WTC11 (cell line): ENCODE results near the gene C19orf73. TPM values are rescaled to one million over a fixed set of nuclear protein-coding genes. Genes with fewer than 3 reads are reported as not detected.

Experiments
- ATAC-seq: fragments of 200-7000 bp; cut with Tn5 transposase; 2 replicates; pipeline ENCODE4 v1.10.0; 2021; ENCODE audit warnings: mild to moderate bottlenecking, moderate library complexity
- CTCF ChIA-PET: fragments of 300-600 bp; sonication (Branson Sonifier 250); formaldehyde crosslinking; loops from one replicate; lab custom pipeline; 2021; ENCODE audit warnings: antibody characterized with exemption; lab: Charles Lee
- POLR2A ChIA-PET: fragments of 350-600 bp; sonication (Branson Sonifier 250); formaldehyde crosslinking; loops from one replicate; lab custom pipeline; 2021; ENCODE audit warnings: antibody characterized with exemption; lab: Charles Lee
- DNase-seq: peaks from one replicate; pipeline ENCODE4 v3.0.0; 2021; ENCODE audit warnings: low spot score
- H3K27ac Mint-ChIP-seq: 2 replicates; pipeline ENCODE4 v1.8.0; 2021; ENCODE audit warnings: mixed read lengths
- H3K27me3 Mint-ChIP-seq: 2 replicates; pipeline ENCODE4 v1.8.0; 2021; ENCODE audit warnings: low read depth, mild to moderate bottlenecking, moderate library complexity, mixed read lengths
- H3K36me3 Mint-ChIP-seq: 2 replicates; pipeline ENCODE4 v1.8.0; 2021; ENCODE audit warnings: mixed read lengths
- H3K4me1 Mint-ChIP-seq: 2 replicates; pipeline ENCODE4 v1.8.0; 2022; ENCODE audit warnings: mixed read lengths
- H3K4me3 Mint-ChIP-seq: 2 replicates; pipeline ENCODE4 v1.8.0; 2021; ENCODE audit warnings: mild to moderate bottlenecking, moderate library complexity, mixed read lengths
- H3K9me3 Mint-ChIP-seq: 2 replicates; pipeline ENCODE4 v1.8.0; 2021; ENCODE audit warnings: mixed read lengths
- CBFB ChIP-seq: sonication (generic); formaldehyde crosslinking; IDR thresholded peaks from 2 replicates; pipeline ENCODE4 v1.8.1; 2022; ENCODE audit warnings: mild to moderate bottlenecking, low read depth, missing genetic modification reagents
- CREB1 ChIP-seq: sonication (generic); formaldehyde crosslinking; IDR thresholded peaks from 2 replicates; pipeline ENCODE4 v1.8.0; 2023; ENCODE audit warnings: mild to moderate bottlenecking, missing genetic modification reagents
- E2F1 ChIP-seq: sonication (generic); formaldehyde crosslinking; IDR thresholded peaks from 2 replicates; pipeline ENCODE4 v1.8.0; 2022; ENCODE audit warnings: mild to moderate bottlenecking, missing genetic modification reagents
- ETV6 ChIP-seq: sonication (generic); formaldehyde crosslinking; IDR thresholded peaks from 2 replicates; pipeline ENCODE4 v1.8.1; 2022; ENCODE audit warnings: mild to moderate bottlenecking, missing genetic modification reagents
- IRF2 ChIP-seq: sonication (generic); formaldehyde crosslinking; IDR thresholded peaks from 2 replicates; pipeline ENCODE4 v1.8.0; 2022; ENCODE audit warnings: low read depth, missing genetic modification reagents, borderline replicate concordance
- MXD4 ChIP-seq: fragments of 250-450 bp; sonication (Bioruptor Pico); IDR thresholded peaks from 2 replicates; pipeline ENCODE4 v1.8.0; 2021; ENCODE audit warnings: mild to moderate bottlenecking, moderate library complexity, borderline replicate concordance
- ZNF281 ChIP-seq: sonication (generic); formaldehyde crosslinking; IDR thresholded peaks from 2 replicates; pipeline ENCODE4 v1.8.0; 2023; ENCODE audit warnings: mild to moderate bottlenecking, missing genetic modification reagents
- ZNF317 ChIP-seq: sonication (generic); formaldehyde crosslinking; IDR thresholded peaks from 2 replicates; pipeline ENCODE4 v1.8.1; 2023; ENCODE audit warnings: low read depth, mild to moderate bottlenecking, moderate library complexity, missing genetic modification reagents, borderline replicate concordance
- ZNF416 ChIP-seq: fragments of 250-450 bp; sonication (Bioruptor Pico); IDR thresholded peaks from 2 replicates; pipeline ENCODE4 v1.9.0; 2021; ENCODE audit warnings: mild to moderate bottlenecking, inconsistent platforms
- ZNF532 ChIP-seq: fragments of 250-450 bp; sonication (Bioruptor Pico); IDR thresholded peaks from 2 replicates; pipeline ENCODE4 v1.9.0; 2021; ENCODE audit warnings: mild to moderate bottlenecking, borderline replicate concordance
- total RNA-seq: library from RNA; stranded (reverse); gene quantifications from 3 replicates; pipeline ENCODE4 v1.2.3, GENCODE V29; 2021
- TF ChIP-seq, protein P1 (sequence below): sonication (generic); formaldehyde crosslinking; IDR thresholded peaks from 2 replicates; pipeline ENCODE4 v1.8.1; 2023; ENCODE audit warnings: mild to moderate bottlenecking, missing genetic modification reagents
- TF ChIP-seq, protein P2 (sequence below): fragments of 250-450 bp; sonication (Bioruptor Pico); IDR thresholded peaks from 2 replicates; pipeline ENCODE4 v1.9.0; 2021; ENCODE audit warnings: mild to moderate bottlenecking
- TF ChIP-seq, protein P3 (sequence below): sonication (generic); formaldehyde crosslinking; IDR thresholded peaks from 2 replicates; pipeline ENCODE4 v1.8.1; 2023; ENCODE audit warnings: mild to moderate bottlenecking, moderate library complexity, missing genetic modification reagents
- TF ChIP-seq, protein P4 (sequence below): sonication (generic); formaldehyde crosslinking; conservative IDR thresholded peaks from 2 replicates; pipeline ENCODE4 v1.8.1; 2022; ENCODE audit warnings: mild to moderate bottlenecking, missing genetic modification reagents
- TF ChIP-seq, protein P5 (sequence below): fragments of 250-450 bp; sonication (Bioruptor Pico); IDR thresholded peaks from 2 replicates; pipeline ENCODE4 v1.9.0; 2021; ENCODE audit warnings: moderate library complexity, mild to moderate bottlenecking, inconsistent platforms, borderline replicate concordance

Gene C19orf73
- total RNA-seq, 1 experiment from 2014 or later = 3.2 TPM

GRCh38 chr19:49157445-49158224, 38.7 kb upstream of the C19orf73 start, which contains the start of gene TRPM4 (continued):
- 0 out of 2 replicates have a peak, but pooled peaks have one; percentile 57 for TF ChIP-seq ZNF281 (CRISPR knock-in tag)
- TF ChIP-seq, protein P1, sequence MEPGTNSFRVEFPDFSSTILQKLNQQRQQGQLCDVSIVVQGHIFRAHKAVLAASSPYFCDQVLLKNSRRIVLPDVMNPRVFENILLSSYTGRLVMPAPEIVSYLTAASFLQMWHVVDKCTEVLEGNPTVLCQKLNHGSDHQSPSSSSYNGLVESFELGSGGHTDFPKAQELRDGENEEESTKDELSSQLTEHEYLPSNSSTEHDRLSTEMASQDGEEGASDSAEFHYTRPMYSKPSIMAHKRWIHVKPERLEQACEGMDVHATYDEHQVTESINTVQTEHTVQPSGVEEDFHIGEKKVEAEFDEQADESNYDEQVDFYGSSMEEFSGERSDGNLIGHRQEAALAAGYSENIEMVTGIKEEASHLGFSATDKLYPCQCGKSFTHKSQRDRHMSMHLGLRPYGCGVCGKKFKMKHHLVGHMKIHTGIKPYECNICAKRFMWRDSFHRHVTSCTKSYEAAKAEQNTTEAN (CRISPR knock-in tag) = no peak
- TF ChIP-seq, protein P2, sequence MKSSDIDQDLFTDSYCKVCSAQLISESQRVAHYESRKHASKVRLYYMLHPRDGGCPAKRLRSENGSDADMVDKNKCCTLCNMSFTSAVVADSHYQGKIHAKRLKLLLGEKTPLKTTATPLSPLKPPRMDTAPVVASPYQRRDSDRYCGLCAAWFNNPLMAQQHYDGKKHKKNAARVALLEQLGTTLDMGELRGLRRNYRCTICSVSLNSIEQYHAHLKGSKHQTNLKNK (CRISPR knock-in tag) = no peak
- no peak for TF ChIP-seq ZNF317 (CRISPR knock-in tag)
- TF ChIP-seq IRF2 (CRISPR knock-in tag) = no peak
- TF ChIP-seq E2F1 (CRISPR knock-in tag) = 0 out of 2 replicates have a peak, but pooled peaks have one; percentile 54
- TF ChIP-seq, protein P3, sequence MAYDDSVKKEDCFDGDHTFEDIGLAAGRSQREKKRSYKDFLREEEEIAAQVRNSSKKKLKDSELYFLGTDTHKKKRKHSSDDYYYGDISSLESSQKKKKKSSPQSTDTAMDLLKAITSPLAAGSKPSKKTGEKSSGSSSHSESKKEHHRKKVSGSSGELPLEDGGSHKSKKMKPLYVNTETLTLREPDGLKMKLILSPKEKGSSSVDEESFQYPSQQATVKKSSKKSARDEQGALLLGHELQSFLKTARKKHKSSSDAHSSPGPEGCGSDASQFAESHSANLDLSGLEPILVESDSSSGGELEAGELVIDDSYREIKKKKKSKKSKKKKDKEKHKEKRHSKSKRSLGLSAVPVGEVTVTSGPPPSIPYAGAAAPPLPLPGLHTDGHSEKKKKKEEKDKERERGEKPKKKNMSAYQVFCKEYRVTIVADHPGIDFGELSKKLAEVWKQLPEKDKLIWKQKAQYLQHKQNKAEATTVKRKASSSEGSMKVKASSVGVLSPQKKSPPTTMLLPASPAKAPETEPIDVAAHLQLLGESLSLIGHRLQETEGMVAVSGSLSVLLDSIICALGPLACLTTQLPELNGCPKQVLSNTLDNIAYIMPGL = no peak
- no peak for TF ChIP-seq ETV6 (CRISPR knock-in tag)
- no peak for TF ChIP-seq ZNF416

DNA sequence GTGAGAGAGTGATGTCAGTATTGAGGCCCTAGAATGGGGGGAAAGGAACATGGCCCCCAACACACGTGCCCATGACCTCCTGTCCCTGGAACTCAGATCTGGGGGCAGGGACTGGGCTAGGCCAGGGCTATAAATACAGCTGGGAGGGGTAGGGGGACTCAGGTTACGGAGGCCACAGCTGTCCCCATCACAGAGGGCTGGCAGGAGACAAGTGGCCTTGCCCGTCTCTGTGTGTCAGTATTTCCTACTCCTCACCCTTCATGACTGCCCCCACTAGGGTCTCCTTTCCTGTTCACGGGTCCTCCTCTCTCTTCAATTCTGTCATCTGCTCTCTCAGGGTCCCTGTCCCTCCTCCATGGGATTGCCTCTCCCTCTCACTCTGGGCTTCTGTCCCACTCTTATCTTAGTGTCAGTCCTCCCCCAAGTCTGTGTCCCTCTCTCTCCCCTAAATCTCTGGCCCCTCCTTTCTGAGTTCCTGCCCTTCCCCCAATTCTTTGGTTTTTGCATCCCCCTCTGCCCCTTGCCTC, 36.9 kb upstream of the C19orf73 start:
- Mint-ChIP-seq H3K36me3 (peaks cover 9% of the 10 kb centered on the region; the same call in 1 of the 2 replicates), H3K27me3 (peaks cover 76% of the 10 kb centered on the region), H3K4me1 (peaks cover 32% of the 10 kb centered on the region), H3K9me3 (peaks cover 14% of the 10 kb centered on the region), H3K4me3 (peak overlapping the region; percentile 51), H3K27ac (no peak overlapping the region; the same call in 1 of the 2 replicates)
- no peak for TF ChIP-seq CREB1
- no peak for ATAC-seq
- DNase-seq = no peak
- CTCF ChIA-PET = interaction anchor here (0.6 to 1.9 kb wide), 10 partner anchors 9 to 69 kb away, joined by 3 to 12 read pairs (median 4); partner anchors contain the start of gene LIN7B
- POLR2A ChIA-PET = interaction anchor here (0.6 kb wide), 2 partner anchors 231 to 347 kb away, joined by 3 to 6 read pairs; no protein-coding TSS in a partner anchor

DNA sequence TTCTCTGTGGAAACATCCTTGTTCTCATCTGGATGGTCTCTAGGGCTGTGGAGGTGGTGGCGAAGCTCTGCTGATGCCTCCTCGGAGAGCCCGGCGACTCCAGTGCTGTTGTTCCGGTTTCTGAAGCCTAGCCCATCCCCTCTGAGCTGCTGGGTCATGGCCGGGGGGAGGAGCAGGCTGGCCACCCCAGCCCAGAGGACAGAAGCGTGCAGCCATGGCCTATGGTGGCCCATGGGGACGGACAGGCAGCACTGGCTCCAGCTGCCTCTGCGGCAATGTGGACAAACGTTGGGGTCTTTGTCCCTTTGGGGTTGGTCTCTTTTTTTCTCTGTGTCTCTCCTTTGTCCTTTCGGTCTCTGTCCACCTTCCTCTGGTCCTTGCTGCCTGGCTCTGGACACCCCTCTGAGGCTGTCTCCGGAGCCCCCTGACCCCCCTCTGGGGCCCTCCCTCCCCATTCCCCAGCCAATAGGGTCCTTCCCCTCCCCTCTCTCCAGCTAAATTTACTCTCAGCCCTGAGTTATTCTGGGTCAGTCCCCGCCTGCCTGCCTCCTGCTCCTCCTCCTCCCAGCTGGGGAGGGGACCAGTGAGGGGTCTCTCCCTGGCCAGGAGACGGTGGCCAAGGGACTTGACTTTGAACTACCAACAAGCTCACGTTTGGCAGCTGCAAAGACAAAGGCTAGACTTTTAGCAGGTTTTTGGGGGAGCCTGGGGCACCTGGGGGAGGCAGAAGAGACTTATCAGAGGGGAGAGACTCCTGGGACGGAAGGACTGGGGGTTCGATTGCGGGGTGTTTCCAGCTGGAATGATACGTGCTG, 36.3 kb upstream of the C19orf73 start, which contains the start of gene HRC:
TSS of gene HRC (minus strand) at position 392 of the 815 bp plus-strand sequence. CDS start at position 233, 159 bp downstream.
- CTCF ChIA-PET = interaction anchor here (0.6 to 1.9 kb wide), 10 partner anchors 9 to 70 kb away, joined by 3 to 12 read pairs (median 5); partner anchors contain the start of gene LIN7B
- H3K9me3 Mint-ChIP-seq = peaks cover 14% of the 10 kb centered on the region
- no peak within 1 kb of the TSS; the same call in 1 of the 2 replicates for H3K27ac Mint-ChIP-seq
- POLR2A ChIA-PET = interaction anchor here (0.6 to 0.8 kb wide), 3 partner anchors 10 to 348 kb away, joined by 3 to 6 read pairs (median 3); no protein-coding TSS in a partner anchor
- DNase-seq (no peak), ATAC-seq (no peak)
- H3K36me3 Mint-ChIP-seq = peaks cover 9% of the 10 kb centered on the region; the same call in 1 of the 2 replicates
- H3K4me3 Mint-ChIP-seq = peak within 1 kb of the TSS; percentile 51
- peaks cover 32% of the 10 kb centered on the region for H3K4me1 Mint-ChIP-seq
- peaks cover 76% of the 10 kb centered on the region for H3K27me3 Mint-ChIP-seq
- TF ChIP-seq CBFB (CRISPR knock-in tag) (no peak), ZNF532 (CRISPR knock-in tag) (no peak), MXD4 (CRISPR knock-in tag) (no peak)
- TF ChIP-seq, protein P4, sequence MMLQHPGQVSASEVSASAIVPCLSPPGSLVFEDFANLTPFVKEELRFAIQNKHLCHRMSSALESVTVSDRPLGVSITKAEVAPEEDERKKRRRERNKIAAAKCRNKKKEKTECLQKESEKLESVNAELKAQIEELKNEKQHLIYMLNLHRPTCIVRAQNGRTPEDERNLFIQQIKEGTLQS (CRISPR knock-in tag) = no peak
- TF ChIP-seq, protein P5, sequence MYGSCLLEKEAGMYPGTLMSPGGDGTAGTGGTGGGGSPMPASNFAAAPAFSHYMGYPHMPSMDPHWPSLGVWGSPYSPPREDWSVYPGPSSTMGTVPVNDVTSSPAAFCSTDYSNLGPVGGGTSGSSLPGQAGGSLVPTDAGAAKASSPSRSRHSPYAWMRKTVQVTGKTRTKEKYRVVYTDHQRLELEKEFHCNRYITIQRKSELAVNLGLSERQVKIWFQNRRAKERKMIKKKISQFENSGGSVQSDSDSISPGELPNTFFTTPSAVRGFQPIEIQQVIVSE (CRISPR knock-in tag) = no peak
